ENCODE results near the gene GPBP1. TPM values are rescaled to one million over a fixed set of nuclear protein-coding genes. Genes with fewer than 3 reads are reported as not detected.

Gene GPBP1
- polyA plus RNA-seq, 1 of the 3 experiments (the other 2 are of a cell fraction) = 11.4 TPM

DNA sequence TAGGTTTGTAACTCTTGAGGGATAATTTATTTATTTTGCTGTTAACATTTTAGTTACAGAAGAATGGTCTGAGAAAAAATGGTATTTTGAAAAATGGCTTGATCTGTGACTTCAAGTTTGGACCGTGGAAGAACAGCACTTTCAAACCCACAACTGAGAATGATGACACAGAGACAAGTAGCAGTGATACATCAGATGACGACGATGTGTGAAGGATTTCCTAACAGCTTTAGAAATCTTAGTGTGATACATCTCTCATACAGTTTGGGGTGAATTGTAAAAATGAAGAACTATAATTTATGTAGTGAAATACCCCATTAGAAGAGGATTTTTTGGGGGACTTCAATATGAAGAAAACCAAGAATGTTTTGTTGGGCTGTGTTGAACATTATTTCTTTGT is 88.7 kb downstream of the GPBP1 start:
- POLR2A ChIA-PET = no interaction called here
- Histone ChIP-seq H3K79me2 (ENCODE audit: insufficient read depth) (no peaks in the 10 kb centered on the region), H3K36me3 (replicated peaks in 1 of 2; ENCODE audit: control insufficient read depth in 1 of 2, insufficient read depth in 2 of 2, low read length in 1 of 2) (peaks cover 46 to 49% of the 10 kb centered on the region in 2 experiments), H3K4me1 (ENCODE audit: control insufficient read depth in 1 of 2, insufficient read depth in 2 of 2, low read depth in 1 of 2, low read length in 1 of 2) (no peaks in the 10 kb centered on the region; a peak in 1 of 4 replicates), H3K27me3 (ENCODE audit: insufficient read depth) (no peaks in the 10 kb centered on the region), H4K20me1 (ENCODE audit: insufficient read depth) (no peaks in the 10 kb centered on the region), H3F3A (replicated peaks; ENCODE audit: insufficient read depth) (peaks cover 4% of the 10 kb centered on the region), H3K4me2 (no peak overlapping the region), H3K4me3 (ENCODE audit: low read depth in 2 of 2, low read length in 1 of 2) (no peak overlapping the region), H2AFZ (ENCODE audit: low read depth) (no peak overlapping the region), H3K9me2 (no peaks in the 10 kb centered on the region), H3K9ac (no peak overlapping the region), H3K27ac (ENCODE audit: low read depth in 2 of 2, low read length in 1 of 2) (no peak overlapping the region), H3K9me3 (no peaks in the 10 kb centered on the region)
- CTCF ChIA-PET = interaction anchor here (1.6 kb wide), 1 partner anchor 12 kb away, joined by 4 read pairs; no protein-coding TSS in a partner anchor
- DNase-seq = no peak
- WGBS (ENCODE audit: low lambda C conversion rate) = 94% methylated on average over 3 of the region's 3 CpGs
- TF ChIP-seq, protein P1, sequence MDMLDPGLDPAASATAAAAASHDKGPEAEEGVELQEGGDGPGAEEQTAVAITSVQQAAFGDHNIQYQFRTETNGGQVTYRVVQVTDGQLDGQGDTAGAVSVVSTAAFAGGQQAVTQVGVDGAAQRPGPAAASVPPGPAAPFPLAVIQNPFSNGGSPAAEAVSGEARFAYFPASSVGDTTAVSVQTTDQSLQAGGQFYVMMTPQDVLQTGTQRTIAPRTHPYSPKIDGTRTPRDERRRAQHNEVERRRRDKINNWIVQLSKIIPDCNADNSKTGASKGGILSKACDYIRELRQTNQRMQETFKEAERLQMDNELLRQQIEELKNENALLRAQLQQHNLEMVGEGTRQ (IDR thresholded peaks at IDR 0.05; ENCODE audit: borderline replicate concordance, low read depth, low read length) = no peak
- TF ChIP-seq RXRA (IDR thresholded peaks at IDR 0.05; ENCODE audit: borderline replicate concordance, low read depth) (no peak), RCOR1 (IDR thresholded peaks at IDR 0.05; ENCODE audit: low read length) (no peak), GABPA (IDR thresholded peaks at IDR 0.05; ENCODE audit: low read depth) (no peak), FOSL2 (IDR thresholded peaks at IDR 0.05; ENCODE audit: borderline replicate concordance, low read depth) (no peak), MEF2A (IDR thresholded peaks at IDR 0.05; ENCODE audit: borderline replicate concordance, low read depth) (no peak), EP300 (IDR thresholded peaks at IDR 0.05; ENCODE audit: borderline replicate concordance in 1 of 2, low read depth in 1 of 2, low read length in 1 of 2) (no peak), NFIC (IDR thresholded peaks at IDR 0.05; ENCODE audit: borderline replicate concordance) (no peak)
- TF ChIP-seq, protein P2, sequence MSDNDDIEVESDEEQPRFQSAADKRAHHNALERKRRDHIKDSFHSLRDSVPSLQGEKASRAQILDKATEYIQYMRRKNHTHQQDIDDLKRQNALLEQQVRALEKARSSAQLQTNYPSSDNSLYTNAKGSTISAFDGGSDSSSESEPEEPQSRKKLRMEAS (IDR thresholded peaks at IDR 0.05; ENCODE audit: low read depth) = no peak

DNA sequence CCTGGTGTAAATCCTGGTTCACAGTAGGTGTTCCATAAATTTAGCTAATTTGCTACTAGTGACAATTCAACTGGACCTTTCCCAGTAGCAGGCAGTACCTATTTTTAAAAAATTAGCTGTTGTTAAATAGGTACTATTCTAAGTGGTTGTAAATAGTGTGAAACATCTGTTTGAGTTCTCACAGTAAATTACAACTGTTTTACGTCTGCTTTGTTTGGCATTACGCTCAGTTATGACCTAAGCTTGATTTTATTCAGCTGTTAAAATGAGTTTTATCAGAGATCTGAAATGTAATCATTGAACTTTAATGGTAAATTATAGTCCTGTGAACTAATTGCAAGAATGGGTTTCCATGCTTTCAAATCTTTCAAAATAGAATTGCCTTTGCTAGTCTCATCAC is 93.9 kb downstream of the GPBP1 start:
- Histone ChIP-seq H3K4me1 (ENCODE audit: control insufficient read depth in 1 of 2, insufficient read depth in 2 of 2, low read depth in 1 of 2, low read length in 1 of 2) (no peaks in the 10 kb centered on the region; a peak in 1 of 4 replicates), H3K4me3 (ENCODE audit: low read depth in 2 of 2, low read length in 1 of 2) (no peak overlapping the region), H3K27ac (ENCODE audit: low read depth in 2 of 2, low read length in 1 of 2) (no peak overlapping the region), H2AFZ (ENCODE audit: low read depth) (no peak overlapping the region), H3K9me2 (no peaks in the 10 kb centered on the region), H3K27me3 (ENCODE audit: insufficient read depth) (no peaks in the 10 kb centered on the region), H3K79me2 (ENCODE audit: insufficient read depth) (no peaks in the 10 kb centered on the region), H4K20me1 (ENCODE audit: insufficient read depth) (no peaks in the 10 kb centered on the region), H3K36me3 (replicated peaks in 1 of 2; ENCODE audit: control insufficient read depth in 1 of 2, insufficient read depth in 2 of 2, low read length in 1 of 2) (peaks cover 13 to 18% of the 10 kb centered on the region in 2 experiments), H3F3A (replicated peaks; ENCODE audit: insufficient read depth) (no peaks in the 10 kb centered on the region), H3K4me2 (no peak overlapping the region), H3K9ac (no peak overlapping the region), H3K9me3 (no peaks in the 10 kb centered on the region)
- 98% methylated on average over 2 of the region's 2 CpGs for WGBS (ENCODE audit: low lambda C conversion rate)
- ChIA-PET POLR2A (no interaction called here), CTCF (interaction anchor here (0.8 to 2.1 kb wide), 3 partner anchors 11 to 997 kb away, joined by 3 to 7 read pairs (median 5); no protein-coding TSS in a partner anchor)
- DNase-seq = no peak
- no peak for TF ChIP-seq POLR2AphosphoS5 (IDR thresholded peaks at IDR 0.05; ENCODE audit: low read depth, low read length)
- TF ChIP-seq, protein P3, sequence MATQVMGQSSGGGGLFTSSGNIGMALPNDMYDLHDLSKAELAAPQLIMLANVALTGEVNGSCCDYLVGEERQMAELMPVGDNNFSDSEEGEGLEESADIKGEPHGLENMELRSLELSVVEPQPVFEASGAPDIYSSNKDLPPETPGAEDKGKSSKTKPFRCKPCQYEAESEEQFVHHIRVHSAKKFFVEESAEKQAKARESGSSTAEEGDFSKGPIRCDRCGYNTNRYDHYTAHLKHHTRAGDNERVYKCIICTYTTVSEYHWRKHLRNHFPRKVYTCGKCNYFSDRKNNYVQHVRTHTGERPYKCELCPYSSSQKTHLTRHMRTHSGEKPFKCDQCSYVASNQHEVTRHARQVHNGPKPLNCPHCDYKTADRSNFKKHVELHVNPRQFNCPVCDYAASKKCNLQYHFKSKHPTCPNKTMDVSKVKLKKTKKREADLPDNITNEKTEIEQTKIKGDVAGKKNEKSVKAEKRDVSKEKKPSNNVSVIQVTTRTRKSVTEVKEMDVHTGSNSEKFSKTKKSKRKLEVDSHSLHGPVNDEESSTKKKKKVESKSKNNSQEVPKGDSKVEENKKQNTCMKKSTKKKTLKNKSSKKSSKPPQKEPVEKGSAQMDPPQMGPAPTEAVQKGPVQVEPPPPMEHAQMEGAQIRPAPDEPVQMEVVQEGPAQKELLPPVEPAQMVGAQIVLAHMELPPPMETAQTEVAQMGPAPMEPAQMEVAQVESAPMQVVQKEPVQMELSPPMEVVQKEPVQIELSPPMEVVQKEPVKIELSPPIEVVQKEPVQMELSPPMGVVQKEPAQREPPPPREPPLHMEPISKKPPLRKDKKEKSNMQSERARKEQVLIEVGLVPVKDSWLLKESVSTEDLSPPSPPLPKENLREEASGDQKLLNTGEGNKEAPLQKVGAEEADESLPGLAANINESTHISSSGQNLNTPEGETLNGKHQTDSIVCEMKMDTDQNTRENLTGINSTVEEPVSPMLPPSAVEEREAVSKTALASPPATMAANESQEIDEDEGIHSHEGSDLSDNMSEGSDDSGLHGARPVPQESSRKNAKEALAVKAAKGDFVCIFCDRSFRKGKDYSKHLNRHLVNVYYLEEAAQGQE (IDR thresholded peaks at IDR 0.05; ENCODE audit: low read depth, low read length) = no peak
- no peak for TF ChIP-seq FOXJ3 (CRISPR knock-in tag; IDR thresholded peaks at IDR 0.05)
- no peak for TF ChIP-seq SIN3A (IDR thresholded peaks at IDR 0.05; ENCODE audit: borderline replicate concordance, low read depth, low read length)
- no peak for TF ChIP-seq NRF1 (IDR thresholded peaks at IDR 0.05; ENCODE audit: low read depth, low read length)
- no peak for TF ChIP-seq EZH2phosphoT487 (IDR thresholded peaks at IDR 0.05; ENCODE audit: borderline replicate concordance, low read depth)
- TF ChIP-seq NFIC (IDR thresholded peaks at IDR 0.05; ENCODE audit: borderline replicate concordance) = no peak
